ENCODE results near the gene CHTF18.

GRCh38 chr16:802461-802860 is 14.0 kb downstream of the CHTF18 start:
- TF ChIP-seq CTCF (IDR thresholded peaks at IDR 0.05) (no peak), POLR2AphosphoS5 (IDR thresholded peaks at IDR 0.05; ENCODE audit: insufficient read depth in 1 of 2, low read depth in 1 of 2) (no peak)

Data from vagina (tissue), 2 donors.